NCI-H510A treated with DMSO at 0.1 percent for 48 hours (cell line): ENCODE measurements around the gene PLA2G2C.
"Not testable (repeated sequence)": the region's sequence is repeated elsewhere in the genome, so short reads cannot be mapped to it uniquely, and the experiment has no call there.

Experiments used
- DNase-seq: peaks from one replicate; lab custom pipeline; 2025; lab: John Stamatoyannopoulos, UW

The PLA2G2C gene

GRCh38 chr1:20185834-20186782 lies at the start of gene PLA2G2C, which contains the start of gene UBXN10:
TSS of gene PLA2G2C (minus strand) at chr1:20186518. CDS start at chr1:20177363, 9,155 bp downstream.
TSS of gene UBXN10 (plus strand) at chr1:20186096. CDS start at chr1:20190562, 4,466 bp downstream.
- DNase-seq = peak; percentile 34

- no peak for DNase-seq
Measured at GRCh38 chr1:20234788-20235535, 48.6 kb upstream of the PLA2G2C start.

GRCh38 chr1:20233866-20234265 lies 47.5 kb upstream of the PLA2G2C start:
- peak; percentile 70 for DNase-seq

- peak; percentile 83 for DNase-seq
Measured at GRCh38 chr1:20233394-20233793, 47.1 kb upstream of the PLA2G2C start.

GRCh38 chr1:20232564-20232963 lies 46.2 kb upstream of the PLA2G2C start:
- peak; percentile 89 for DNase-seq

GRCh38 chr1:20229171-20229570 lies 42.9 kb upstream of the PLA2G2C start:
- peak; percentile 20 for DNase-seq

- no peak for DNase-seq
Measured at GRCh38 chr1:20228314-20228825, 42.1 kb upstream of the PLA2G2C start.

GRCh38 chr1:20227704-20228103 lies 41.4 kb upstream of the PLA2G2C start:
- DNase-seq = no peak

GRCh38 chr1:20224546-20224945 lies 38.2 kb upstream of the PLA2G2C start:
- peak; percentile 24 for DNase-seq

GRCh38 chr1:20223551-20224419 lies 37.5 kb upstream of the PLA2G2C start:
- DNase-seq = peak; percentile 93

GRCh38 chr1:20223106-20223505 lies 36.8 kb upstream of the PLA2G2C start:
- DNase-seq = no peak

GRCh38 chr1:20220036-20220435 lies 33.7 kb upstream of the PLA2G2C start:
- no peak for DNase-seq

- not testable (repeated sequence) for DNase-seq
Measured at GRCh38 chr1:20219053-20219452, 32.7 kb upstream of the PLA2G2C start.

GRCh38 chr1:20216574-20216973 lies 30.3 kb upstream of the PLA2G2C start:
- DNase-seq = peak; percentile 71

GRCh38 chr1:20215716-20216115 lies 29.4 kb upstream of the PLA2G2C start:
- no peak for DNase-seq

- peak; percentile 97 for DNase-seq
Measured at GRCh38 chr1:20212685-20213331, 26.5 kb upstream of the PLA2G2C start.

GRCh38 chr1:20212085-20212684 lies 25.9 kb upstream of the PLA2G2C start:
- no peak for DNase-seq

- no peak for DNase-seq
Measured at GRCh38 chr1:20211511-20211931, 25.2 kb upstream of the PLA2G2C start.

- no peak for DNase-seq
Measured at GRCh38 chr1:20210736-20211460, 24.6 kb upstream of the PLA2G2C start.

- DNase-seq = no peak
Measured at GRCh38 chr1:20209471-20209870, 23.2 kb upstream of the PLA2G2C start.
